GM21381 (cell line): ENCODE data around the gene HOXB7.

Experiments
- ATAC-seq: cut with Tn5 transposase; IDR thresholded peaks from one replicate; pipeline ENCODE4 v1.9.1; 2021; ENCODE audit warnings: mild to moderate bottlenecking, moderate library complexity; ENCODE audit not compliant: unreplicated experiment

Gene HOXB7

DNA sequence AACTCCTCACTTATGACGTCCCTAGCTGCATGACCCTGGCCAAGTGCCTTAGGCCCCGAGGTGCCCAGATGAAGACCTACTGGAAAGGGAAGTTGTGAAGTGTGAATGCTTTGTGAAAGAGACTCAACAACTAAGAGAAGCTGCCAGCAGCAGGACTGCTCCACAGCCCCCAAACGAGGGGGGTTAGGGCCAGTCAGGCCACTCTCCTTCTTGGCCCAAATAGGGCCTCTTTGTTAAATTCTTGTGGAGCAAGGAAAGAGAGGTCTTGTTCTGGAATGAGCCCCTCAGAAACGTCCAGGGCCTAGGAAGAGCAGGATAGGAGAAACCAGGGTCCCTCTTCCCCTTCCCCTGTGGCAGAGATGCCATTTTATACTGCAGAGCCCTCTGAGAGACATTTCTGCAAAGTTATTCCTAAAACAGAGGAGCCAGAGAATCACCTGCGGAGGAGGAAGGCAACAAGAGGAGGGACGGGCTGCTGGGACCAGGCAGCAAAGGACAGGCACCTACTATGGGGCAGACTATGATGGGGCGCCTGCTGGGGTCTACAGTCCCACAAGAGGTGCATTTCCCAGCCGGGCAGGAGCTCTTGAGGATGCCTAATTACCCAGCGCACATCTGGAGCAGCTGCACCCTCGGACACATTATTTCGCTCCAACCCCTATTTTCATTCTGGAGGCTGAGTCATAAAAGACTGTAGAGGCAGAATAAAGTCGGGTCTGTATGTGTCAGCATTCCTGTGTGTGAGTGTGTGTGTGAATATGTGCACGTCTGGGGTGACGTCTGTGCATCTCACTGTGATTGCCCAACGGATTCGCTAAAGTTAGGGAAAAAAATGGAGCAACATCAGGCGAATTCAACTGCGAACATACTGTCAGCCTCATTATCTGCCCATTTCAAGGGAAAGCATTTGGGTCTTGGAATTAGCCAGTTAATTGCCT, 26.8 kb upstream of the HOXB7 start:
- no peak for ATAC-seq

DNA sequence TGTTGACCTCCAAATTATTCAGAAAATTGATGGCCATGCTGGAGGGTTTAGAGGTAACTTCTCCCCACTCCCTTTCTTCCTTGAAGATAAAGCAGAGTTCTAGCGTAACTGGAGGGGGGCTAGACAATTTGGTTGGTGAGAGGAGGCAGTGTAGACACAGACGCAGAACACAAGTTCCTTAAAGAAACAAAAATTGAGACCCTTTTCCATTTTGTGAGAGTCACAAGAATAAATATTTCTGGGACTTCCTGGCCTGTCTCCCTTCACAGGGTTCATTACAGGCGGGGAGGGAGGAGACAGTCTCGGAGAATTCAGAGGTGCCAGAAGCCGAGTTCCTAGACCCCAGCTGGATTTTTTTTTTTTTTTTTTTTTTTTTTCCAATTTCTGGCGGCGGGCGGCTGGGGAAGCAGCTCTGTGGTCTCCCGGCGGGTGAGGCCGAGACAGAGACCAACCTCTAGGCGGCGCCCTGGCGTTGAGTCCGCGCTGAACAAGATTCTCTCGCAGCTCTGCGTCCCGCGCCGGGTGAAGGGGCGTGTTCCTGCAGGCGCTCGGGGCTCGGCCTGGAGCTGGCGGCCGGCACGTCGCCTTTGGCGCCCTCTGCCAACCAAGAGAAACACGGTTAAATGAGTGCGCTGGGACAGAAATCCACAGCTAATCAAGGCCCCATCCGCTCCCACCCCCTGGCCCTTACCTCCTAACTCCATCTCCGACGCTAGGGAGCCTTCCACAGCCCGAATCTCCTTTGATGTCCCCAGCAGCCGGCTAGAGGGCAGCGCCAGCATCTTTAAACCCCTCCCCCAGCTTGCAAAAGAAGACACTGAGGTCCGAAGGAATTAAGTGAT, 25.6 kb upstream of the HOXB7 start:
- ATAC-seq: no peak

DNA sequence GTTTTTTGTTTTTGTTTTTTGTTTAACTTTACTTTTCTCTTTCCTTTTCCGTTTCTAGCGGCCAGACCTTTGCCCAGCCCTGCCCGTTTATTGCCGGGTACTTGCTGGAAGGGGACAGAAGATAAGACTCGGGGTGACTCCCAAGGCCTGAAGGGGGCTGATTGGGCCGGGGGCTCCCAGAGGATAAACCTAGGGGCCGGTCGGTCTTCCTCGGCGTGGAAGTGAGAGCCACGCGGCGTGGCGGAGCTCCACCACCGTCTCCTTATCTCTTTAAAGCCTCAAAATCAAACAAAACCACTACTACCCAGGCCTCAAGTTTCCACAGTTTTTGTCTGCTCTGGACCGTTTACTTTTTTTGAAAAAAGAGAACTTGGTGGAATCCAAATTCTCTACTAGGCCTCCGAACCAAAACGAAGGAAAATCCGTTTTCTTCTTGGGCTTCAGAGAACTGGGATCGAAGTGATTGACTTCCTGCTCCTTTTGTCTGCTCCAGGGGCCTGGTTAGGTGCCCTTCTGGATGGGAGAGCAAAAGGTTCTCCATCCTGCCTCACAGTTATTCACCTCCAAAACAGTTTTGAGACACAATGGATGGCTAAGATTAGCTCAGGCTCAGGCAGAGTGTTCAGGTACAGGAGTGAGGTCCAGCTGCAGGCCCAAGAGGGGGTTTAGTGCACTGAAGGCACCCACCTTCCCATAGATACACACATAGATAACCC, 23.8 kb upstream of the HOXB7 start:
- ATAC-seq: no peak

DNA sequence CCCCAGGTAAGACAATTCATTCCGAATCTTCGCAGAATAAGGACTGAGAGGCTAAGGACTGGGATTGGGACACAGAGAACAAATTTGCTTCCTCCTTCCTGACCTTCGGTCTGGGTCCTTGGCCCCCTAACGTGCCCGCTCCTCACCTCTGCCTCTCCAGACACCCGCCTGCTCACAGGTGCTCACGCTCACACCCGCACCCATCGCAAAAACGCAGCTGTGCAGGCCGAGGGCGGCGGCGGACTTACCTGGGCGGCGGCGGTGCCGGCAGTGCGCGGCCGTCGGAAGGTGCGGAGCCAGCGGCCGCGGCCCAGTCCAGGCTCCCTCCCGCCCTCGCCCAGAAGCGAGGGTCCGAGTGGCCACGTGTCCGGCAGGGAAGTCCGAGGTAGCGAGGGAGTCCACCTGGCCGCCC, 22.5 kb upstream of the HOXB7 start:
- no peak for ATAC-seq

DNA sequence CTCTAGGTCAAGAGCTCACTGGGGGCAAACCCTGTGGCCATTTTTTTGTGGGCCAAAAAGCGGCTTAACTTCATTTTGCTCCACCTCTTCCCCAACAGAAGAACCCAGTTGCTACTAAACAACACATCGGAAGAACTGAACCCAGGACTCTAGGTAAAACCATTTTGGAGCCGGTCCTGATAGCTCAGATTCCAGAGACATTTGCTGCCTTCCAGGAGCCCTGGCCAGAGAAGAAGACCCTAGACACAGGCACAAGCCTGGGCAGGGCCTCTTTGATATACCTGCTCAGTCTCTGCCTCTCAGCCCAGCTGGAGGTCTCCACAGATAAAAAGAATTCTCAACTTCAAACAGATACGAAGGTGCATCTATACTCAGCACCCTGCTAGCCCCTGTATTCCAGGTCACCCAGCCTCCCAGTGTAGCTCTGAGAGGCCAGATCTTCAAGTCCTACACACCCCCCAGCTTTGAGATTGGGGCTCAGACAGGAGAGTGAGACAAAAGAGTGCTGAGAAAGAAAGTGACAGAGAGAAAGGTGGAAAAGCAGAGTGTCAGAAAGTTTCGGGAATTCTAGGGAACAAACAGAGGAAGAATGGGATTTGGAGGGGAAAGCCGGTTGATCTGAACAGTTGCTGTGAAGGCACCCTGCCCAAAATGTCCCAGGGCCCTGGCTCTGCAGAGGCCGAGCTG, 21.9 kb upstream of the HOXB7 start:
- no peak for ATAC-seq

DNA sequence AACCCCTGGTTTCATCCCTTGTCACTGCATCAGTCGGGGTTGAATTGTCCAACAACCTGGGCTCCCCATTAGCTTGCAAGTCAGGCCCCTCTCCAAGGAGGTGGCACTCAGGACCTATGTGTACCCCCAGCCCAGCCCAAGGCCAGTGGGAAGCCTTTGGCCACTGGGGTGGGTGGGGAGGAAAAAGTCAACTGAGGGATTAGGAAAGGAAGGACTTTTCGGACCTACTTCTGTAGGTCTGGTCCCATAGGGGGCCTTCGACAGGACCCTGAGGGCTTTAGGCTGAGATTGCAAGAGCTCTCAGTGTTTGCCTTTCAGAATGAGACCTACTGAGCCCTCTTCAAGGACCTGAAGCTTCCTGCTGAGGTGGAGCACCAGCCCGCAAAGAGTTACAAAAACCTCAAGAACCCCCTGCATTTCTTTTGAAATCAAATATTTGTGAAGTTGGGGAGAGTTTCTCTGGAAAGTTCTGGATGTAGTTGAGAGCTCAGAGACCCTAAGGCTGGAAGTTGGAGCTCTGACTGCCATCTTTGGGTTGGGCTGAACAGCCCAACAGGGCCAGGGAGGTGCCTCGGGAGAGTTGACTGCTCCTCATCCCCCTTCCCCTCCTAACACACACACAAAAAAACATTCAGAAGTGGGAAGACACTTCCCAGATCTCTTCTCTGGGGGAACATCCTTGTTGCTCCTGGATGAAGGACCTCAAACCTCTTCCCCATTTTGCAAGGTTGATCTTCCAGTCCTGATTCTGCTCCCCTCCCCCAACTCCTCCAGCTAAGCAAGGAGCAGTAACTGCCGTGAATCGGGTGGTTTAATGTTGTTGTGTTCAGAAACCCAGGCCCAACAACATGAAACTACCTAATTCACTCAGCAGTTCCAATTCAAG, 21.1 kb upstream of the HOXB7 start:
- ATAC-seq: no peak

DNA sequence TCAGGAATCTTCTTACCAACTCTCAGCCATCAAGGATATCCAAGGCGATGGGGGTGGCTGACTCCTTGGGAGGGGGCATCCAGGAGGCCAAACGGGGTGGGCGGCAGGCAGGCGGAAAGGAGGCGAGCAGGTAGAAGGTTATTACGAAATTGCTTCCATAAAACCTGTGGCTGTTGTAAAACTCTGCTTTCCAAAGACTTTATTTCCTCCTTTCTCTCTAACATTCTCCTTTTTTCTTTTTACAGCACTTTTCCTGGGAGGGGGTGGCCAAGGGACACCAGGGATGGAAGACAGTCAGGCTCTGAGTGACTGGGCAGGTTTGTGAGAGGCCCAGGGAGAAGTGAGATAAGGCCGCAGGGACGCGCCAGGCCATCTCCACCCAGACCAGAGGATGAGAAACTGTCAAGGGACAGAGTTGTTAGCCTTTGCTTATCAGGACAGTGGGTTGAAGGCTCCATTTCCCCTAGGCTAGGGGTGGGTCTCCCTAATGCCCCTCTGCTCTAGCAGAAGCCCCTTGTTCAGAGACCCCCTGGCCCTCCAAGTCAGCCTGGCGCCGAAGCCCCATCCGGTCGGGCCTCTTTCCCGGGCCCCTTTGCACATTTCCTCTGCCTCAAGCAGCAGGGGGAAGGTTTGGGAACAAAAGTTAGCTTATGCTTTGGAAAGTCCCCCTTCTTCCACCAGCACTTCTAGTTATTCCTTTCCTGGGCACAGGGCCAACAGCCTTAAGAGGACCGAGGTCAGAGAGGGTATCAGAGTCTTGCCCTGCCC, 20.3 kb upstream of the HOXB7 start:
- ATAC-seq: no peak

DNA sequence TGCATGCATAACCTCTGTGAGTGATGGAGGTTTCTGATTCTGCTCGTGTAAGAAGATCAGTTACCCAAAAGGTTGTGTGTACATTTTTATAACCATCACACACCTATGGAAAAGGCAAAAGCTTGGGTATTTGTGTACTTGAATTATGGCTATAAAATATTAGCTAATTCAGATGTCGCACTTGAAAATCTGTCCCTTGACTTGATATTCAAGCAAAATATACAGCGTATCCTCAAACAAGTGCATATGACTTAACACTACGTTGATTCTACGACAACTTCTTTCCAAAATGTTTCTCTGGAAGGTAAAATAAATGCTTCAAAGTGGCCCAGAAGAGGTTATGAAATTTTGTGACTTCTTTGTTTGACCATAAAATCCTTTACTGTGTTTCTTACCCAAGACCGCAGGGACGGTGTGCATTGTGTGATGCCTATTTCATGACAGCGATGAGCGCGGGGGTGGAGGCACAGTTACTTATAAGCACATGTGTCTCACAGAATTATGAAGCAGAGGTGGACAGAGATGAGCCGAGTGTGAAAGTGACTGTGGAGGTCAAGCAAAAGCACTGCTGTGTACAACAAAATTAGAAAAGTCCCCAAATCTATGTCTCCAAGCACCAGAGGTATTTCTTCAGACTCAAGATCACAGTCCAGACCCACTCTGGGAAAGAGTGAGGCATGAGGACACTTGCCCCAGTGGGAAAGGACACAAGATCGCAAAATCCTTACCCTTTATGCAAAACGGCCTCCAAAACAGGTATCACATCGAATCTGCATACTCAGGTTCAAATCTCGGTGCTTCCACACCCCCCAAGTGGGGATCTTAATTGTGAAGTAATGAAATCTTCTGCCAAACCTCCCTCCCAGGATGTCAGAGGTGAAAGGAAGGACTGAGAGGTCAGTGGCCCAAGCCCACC, 19.4 kb upstream of the HOXB7 start:
- ATAC-seq: no peak

DNA sequence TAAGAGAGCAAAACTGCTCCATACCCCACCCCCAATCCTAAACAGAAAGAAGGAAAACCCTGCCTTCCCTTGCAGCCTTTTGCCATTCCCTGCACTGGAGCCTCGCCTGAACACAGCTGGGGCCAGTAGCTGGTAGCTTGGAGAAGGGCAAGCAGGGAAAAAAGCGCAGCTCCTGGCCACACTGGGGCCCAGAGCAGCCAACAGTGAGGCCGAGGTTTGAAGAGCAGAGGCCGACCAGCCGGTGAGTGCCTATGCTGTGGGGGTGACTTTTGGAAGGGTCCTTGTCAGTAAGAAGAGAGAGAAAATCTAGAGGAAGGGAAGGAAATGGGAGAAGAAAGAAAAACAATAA, 18.6 kb upstream of the HOXB7 start:
- no peak for ATAC-seq

DNA sequence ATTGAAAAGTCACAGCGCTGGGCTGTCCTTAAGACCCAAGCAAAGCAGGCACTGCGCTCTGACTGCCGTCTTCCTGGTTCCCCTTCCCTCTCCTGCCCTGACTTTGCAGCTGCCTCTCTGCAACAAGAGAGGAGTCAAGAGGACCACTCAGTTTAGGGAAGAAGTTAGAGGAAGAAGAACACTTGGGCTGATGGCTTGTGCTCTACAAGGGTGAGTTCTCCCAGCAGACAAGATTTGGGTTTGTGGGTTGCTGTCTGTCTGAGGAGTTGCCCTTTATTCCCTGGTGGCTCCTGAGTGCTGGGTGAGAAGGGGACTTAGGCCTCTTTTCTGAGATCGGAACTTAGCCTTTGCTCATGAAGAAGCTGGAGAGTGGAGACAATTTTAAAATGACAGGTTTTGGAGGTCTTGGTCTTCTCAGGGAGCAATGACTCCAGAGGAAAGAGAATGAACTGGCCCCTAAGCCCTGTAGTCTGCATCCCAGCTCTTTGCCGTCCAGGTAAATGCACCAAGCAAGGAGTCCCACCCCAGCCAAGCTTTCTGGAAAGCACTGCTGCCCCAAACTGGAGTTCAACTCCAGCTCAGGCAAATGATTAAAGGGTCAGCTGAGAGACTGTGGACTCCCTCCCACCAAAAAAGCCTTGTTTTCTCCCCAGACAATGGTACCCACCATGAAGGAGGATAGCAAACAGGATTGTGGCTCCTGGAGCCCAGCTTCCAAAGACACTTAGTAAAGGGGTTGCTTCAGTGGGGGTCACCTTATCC, 18.0 kb upstream of the HOXB7 start:
- no peak for ATAC-seq

DNA sequence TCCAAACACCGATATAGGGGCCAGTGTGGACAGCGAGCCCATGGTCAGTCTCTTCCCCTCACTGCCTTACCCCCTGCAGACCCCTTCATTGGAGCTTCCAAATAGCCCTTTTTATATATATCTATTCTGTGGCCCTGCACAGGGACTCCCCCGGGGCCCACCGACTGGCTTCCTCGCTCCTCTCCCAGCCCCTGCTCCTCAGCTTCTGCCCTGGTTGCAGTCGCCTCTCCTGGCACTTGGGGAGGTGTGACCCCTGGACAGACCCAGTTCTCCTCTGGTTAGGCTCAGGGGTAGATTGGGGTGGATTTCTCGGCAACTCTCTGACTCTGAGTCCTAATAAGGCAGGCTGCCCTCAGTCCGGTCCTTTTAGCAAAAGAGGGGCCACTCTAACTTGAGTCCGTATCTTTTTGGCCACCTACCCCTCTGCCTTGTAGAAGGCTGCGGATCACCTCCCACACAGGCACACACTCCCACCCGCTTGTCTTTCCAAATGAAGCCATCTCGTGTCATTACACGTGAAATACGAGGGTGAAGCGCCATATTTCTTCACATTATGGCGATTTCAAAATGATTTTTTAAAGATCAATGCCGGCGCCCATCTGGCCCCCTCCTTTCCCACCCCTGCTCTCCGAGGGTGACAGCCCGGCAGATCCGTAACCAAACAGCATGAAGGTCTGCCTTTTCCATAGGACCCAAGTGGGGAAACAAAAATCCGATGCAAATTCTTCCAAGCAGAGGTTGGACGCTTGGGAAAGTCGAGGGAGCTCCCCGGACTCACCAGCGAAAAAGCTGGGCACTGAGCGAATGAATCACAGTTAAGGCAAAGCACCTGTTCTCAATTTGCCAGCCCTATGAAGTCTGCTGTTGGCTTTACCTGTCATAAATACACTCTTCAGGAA, 17.1 kb upstream of the HOXB7 start:
- ATAC-seq: no peak

DNA sequence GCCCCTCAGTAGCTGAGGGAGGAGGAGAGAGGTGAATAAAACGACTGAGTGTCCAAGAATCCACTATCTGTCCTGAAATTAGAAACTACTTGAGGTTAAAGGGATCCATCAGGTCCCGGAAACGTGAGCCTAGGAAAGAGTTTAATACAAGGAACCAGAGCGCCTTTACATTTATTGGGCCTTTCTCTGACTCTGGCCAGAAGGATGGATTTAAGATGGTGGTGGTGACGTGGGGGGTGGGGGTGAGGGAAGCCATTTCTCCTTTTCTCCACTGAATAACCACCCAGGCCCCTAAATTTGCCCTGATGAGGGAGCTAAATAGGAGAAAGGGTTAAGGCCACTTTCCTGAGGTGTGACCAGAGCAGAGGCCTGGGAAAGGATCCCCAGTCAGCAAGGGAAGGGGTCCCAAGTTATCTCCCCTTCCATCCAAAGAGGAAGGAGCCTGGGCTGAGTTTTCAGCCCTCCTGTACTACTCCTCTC, 16.3 kb upstream of the HOXB7 start:
- ATAC-seq: no peak

DNA sequence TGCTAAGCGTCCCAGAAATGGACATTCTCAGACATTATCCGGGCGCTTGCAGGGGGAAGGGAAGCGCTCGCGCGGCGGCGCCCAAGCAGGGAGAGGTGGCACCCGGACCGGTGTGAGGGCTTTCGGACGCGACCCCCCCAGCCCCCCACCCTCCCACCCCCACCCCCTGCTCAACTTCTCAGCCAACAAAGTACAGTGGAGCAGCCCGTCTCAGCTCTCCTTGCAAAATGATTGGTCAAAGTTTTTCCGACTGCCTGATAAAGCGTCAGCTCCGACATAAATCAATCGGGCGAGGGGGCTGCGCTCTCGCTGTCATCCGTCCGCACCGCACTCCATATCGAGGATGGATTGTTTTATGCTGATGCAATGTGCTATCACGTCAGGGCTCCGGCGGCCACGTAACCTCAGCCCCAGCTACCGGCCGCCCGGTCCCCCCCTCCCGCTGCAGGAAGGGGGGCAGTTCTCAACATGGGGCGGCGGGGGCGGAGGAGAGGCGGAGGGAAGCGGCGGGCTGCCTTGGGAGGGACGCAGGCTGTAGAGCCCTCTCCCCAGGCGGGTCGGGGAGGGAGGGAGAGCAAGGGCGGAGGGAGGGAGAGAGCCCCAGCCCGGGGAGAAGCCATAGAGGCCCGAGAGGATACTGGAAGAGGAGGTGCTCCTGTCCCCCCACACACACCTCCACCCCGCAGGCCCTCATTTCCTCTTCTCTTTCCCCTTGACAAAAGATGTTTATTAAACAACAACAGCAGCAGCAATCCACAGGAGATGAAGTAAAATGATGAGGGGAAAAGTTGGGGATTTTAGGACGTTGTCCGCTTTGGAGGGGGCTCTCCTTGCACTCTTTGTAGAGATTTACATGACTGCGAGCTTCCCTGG, 15.7 kb upstream of the HOXB7 start, which contains the start of gene HOXB9:
HOXB9 (minus strand) TSS at position 114 of the 873 bp plus-strand sequence; CDS start at position 25, 89 bp downstream.
- no peak for ATAC-seq

DNA sequence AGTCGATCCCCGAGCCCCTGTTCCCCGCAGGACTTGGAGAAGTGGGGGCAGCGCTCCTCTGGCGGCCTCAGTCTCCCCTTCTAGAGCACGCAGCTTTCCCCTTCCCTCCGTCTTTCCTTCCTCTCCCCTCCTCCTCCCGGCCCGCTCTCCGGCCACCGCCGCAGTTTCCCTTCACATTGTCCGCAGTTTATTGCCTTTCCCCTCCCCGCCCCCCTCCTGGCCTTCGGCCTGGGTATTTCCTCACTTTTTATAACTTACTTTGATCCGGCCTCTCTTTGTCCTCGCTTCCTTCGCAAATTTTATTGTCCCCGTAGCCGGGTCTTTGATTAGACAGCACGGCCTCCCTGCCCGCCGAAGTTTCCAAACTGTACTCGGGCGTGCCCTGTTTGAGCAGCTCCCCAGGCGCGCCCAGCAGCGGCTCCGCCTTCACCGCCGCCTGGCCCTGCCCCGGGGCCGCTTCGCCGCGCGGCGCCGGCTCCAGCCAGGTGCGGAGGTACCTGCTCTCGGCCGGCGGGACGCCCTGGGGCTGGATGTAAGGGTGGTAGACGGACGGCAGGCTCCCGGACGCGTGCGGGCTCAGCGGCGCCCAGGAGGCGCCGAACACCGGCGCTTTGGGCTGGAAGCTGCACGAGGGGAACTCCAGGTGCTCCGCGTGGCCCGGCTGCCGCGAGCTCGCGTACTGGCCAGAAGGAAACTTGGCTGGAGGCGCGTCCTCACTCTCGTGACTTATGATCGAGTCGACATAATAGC, 14.9 kb upstream of the HOXB7 start:
- no peak for ATAC-seq
